SK-N-SH treated with all-trans-retinoic acid at 6 μM for 48 hours (cell line): ENCODE results near the gene STK35.

Experiments used
- ARNTL ChIP-seq: fragments of 450-650 bp; formaldehyde crosslinking; IDR thresholded peaks from 2 replicates; pipeline ENCODE4 v1.5.0; 2020; ENCODE audit warnings: low read depth, mild to moderate bottlenecking, moderate library complexity, borderline replicate concordance
- CSDC2 ChIP-seq: fragments of 250-450 bp; sonication (Bioruptor Pico); IDR thresholded peaks from 2 replicates; pipeline ENCODE4 v1.5.0; 2020; ENCODE audit warnings: mild to moderate bottlenecking, moderate library complexity
- GLIS3 ChIP-seq: fragments of 250-450 bp; sonication (Bioruptor Pico); IDR thresholded peaks from 2 replicates; pipeline ENCODE4 v1.5.0; 2020; ENCODE audit warnings: mild to moderate bottlenecking, moderate library complexity
- OSR1 ChIP-seq: fragments of 250-450 bp; sonication (Bioruptor Pico); IDR thresholded peaks from 2 replicates; pipeline ENCODE4 v1.8.0; 2022; ENCODE audit warnings: moderate library complexity, mild to moderate bottlenecking, inconsistent platforms
- TCF4 ChIP-seq: fragments of 250-450 bp; sonication (Bioruptor Pico); IDR thresholded peaks from 2 replicates; pipeline ENCODE4 v1.8.0; 2021; ENCODE audit warnings: mild to moderate bottlenecking, moderate library complexity, borderline replicate concordance
- TOX ChIP-seq: fragments of 250-450 bp; sonication (Bioruptor Pico); IDR thresholded peaks from 2 replicates; pipeline ENCODE4 v1.8.0; 2021; ENCODE audit warnings: mild to moderate bottlenecking, moderate library complexity, borderline replicate concordance
- ZC3H10 ChIP-seq: fragments of 250-450 bp; sonication (Bioruptor Pico); IDR thresholded peaks from 2 replicates; pipeline ENCODE4 v1.5.1; 2021; ENCODE audit warnings: mild to moderate bottlenecking, moderate library complexity
- ZFP3 ChIP-seq: fragments of 250-450 bp; sonication (Bioruptor Pico); IDR thresholded peaks from 2 replicates; pipeline ENCODE4 v1.5.0; 2020; ENCODE audit warnings: mild to moderate bottlenecking, moderate library complexity
- ZFP30 ChIP-seq: fragments of 450-650 bp; formaldehyde crosslinking; IDR thresholded peaks from 2 replicates; pipeline ENCODE4 v1.5.0; 2022; ENCODE audit warnings: mild to moderate bottlenecking, moderate library complexity
- ZNF565 ChIP-seq: fragments of 450-650 bp; formaldehyde crosslinking; conservative IDR thresholded peaks from 2 replicates; pipeline ENCODE4 v1.5.0; 2020; ENCODE audit warnings: low read depth, mild to moderate bottlenecking, moderate library complexity
- ZNF70 ChIP-seq: fragments of 450-650 bp; formaldehyde crosslinking; IDR thresholded peaks from 2 replicates; pipeline ENCODE4 v1.5.0; 2020; ENCODE audit warnings: mild to moderate bottlenecking, moderate library complexity
- TF ChIP-seq, protein P1 (sequence below): fragments of 250-450 bp; sonication (Bioruptor Pico); IDR thresholded peaks from 2 replicates; pipeline ENCODE4 v1.5.1; 2020; ENCODE audit warnings: low read depth, mild to moderate bottlenecking, moderate library complexity
- TF ChIP-seq, protein P2 (sequence below): fragments of 250-450 bp; sonication (Bioruptor Pico); IDR thresholded peaks from 2 replicates; pipeline ENCODE4 v1.8.0; 2020; ENCODE audit warnings: mild to moderate bottlenecking, moderate library complexity, borderline replicate concordance

DNA sequence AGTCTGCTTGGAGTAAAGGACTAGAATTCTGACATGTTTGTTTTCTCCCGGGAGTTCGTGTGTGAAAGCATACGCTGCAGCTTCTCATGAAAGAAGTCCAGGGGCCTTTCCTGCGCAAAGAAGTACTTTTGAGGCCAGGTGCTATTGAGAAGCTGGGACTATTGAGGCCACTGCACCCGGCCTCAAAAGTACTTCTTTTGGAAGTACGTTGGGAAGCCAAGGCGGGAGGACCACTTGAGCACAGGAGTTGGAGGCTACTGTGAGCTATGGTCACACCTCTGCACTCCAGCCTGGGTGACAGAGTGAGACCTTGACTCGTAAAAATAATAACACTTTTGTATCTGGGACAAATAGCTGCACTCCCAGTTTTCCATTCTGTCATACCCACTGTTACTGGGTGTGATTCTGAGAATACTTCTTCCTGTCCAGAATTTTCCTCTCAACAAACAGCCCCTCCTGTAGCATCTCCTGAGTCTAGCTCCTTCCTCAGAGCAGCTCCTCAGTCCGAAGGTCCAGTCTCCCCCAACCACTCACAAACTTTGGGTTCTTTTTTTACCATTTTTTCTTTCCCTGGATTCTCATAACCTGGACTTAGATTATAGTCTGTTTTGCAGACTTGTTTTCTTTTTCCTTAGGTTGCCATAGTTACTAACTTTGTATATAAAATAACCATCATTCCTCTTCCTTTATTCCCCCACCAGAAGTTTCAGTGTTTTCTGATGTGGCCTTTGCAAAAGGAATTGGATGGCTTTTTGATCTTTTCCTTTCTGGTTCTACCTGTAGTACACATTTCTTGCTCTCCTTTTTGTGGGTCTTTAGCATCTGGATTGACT, 12.7 kb downstream of the STK35 start:
- TF ChIP-seq ZFP30 (CRISPR knock-in tag) (no peak), TCF4 (CRISPR knock-in tag) (no peak), TOX (CRISPR knock-in tag) (no peak), ZNF70 (CRISPR knock-in tag) (no peak), ZC3H10 (CRISPR knock-in tag) (no peak), CSDC2 (CRISPR knock-in tag) (no peak), OSR1 (no peak), ZFP3 (CRISPR knock-in tag) (no peak), ARNTL (CRISPR knock-in tag) (no peak), GLIS3 (CRISPR knock-in tag) (no peak), ZNF565 (CRISPR knock-in tag) (no peak)
- TF ChIP-seq, protein P1, sequence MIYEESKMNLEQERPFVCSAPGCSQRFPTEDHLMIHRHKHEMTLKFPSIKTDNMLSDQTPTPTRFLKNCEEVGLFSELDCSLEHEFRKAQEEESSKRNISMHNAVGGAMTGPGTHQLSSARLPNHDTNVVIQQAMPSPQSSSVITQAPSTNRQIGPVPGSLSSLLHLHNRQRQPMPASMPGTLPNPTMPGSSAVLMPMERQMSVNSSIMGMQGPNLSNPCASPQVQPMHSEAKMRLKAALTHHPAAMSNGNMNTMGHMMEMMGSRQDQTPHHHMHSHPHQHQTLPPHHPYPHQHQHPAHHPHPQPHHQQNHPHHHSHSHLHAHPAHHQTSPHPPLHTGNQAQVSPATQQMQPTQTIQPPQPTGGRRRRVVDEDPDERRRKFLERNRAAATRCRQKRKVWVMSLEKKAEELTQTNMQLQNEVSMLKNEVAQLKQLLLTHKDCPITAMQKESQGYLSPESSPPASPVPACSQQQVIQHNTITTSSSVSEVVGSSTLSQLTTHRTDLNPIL (CRISPR knock-in tag) = no peak
- TF ChIP-seq, protein P2, sequence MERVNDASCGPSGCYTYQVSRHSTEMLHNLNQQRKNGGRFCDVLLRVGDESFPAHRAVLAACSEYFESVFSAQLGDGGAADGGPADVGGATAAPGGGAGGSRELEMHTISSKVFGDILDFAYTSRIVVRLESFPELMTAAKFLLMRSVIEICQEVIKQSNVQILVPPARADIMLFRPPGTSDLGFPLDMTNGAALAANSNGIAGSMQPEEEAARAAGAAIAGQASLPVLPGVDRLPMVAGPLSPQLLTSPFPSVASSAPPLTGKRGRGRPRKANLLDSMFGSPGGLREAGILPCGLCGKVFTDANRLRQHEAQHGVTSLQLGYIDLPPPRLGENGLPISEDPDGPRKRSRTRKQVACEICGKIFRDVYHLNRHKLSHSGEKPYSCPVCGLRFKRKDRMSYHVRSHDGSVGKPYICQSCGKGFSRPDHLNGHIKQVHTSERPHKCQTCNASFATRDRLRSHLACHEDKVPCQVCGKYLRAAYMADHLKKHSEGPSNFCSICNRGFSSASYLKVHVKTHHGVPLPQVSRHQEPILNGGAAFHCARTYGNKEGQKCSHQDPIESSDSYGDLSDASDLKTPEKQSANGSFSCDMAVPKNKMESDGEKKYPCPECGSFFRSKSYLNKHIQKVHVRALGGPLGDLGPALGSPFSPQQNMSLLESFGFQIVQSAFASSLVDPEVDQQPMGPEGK (CRISPR knock-in tag) = no peak
